HepG2 (cell line): ENCODE measurements around the gene NPW. TPM values are rescaled to one million over a fixed set of nuclear protein-coding genes. Genes with fewer than 3 reads are reported as not detected.
A peak's percentile ranks its signal among the peaks of the same experiment; 100 is the strongest.

ENCODE experiments used
- CENPX ChIP-seq: sonication (generic); formaldehyde crosslinking; IDR thresholded peaks from 2 replicates; pipeline ENCODE4 v1.9.0; 2021; ENCODE audit warnings: mild to moderate bottlenecking, missing genetic modification reagents, moderate library complexity
- HNRNPUL1 ChIP-seq: fragments of 200-400 bp; formaldehyde crosslinking; IDR thresholded peaks from 2 replicates; pipeline ENCODE4 v1.6.1; 2017; ENCODE audit warnings: low read depth, mild to moderate bottlenecking, low read length, moderate library complexity
- KAT7 ChIP-seq: IDR thresholded peaks from 2 replicates; pipeline ENCODE4 v1.6.1; 2018; ENCODE audit warnings: borderline replicate concordance, missing compliant biosample characterization
- MBNL3 ChIP-seq: fragments of 250-450 bp; sonication (Bioruptor Pico); conservative IDR thresholded peaks from 2 replicates; pipeline ENCODE4 v1.8.0; 2022; ENCODE audit warnings: mild to moderate bottlenecking, inconsistent platforms
- TBX2 ChIP-seq: sonication (generic); formaldehyde crosslinking; IDR thresholded peaks from 2 replicates; pipeline ENCODE4 v1.5.0; 2020; ENCODE audit warnings: missing genetic modification reagents, mild to moderate bottlenecking, borderline replicate concordance
- ZBTB20 ChIP-seq: sonication (generic); formaldehyde crosslinking; IDR thresholded peaks from 2 replicates; pipeline ENCODE4 v1.8.1; 2023; ENCODE audit warnings: missing genetic modification reagents, low read depth, mild to moderate bottlenecking, borderline replicate concordance
- ZBTB40 ChIP-seq, 2 experiments: fragments of 450-650 bp in 1 of 2; sonication (generic) in 1 of 2; formaldehyde crosslinking in 1 of 2; IDR thresholded peaks; 2 replicates each; pipeline versions ENCODE4 v1.6.1 to v1.8.0; 2016 to 2022; ENCODE audit warnings: antibody characterized with exemption in 1 of 2, mild to moderate bottlenecking in 1 of 2, missing genetic modification reagents in 1 of 2
- polyA plus RNA-seq, 8 experiments: library from polyadenylated mRNA; depleted of rRNA in 3 of 8; stranded (reverse) in 7 of 8; unstranded in 1 of 8; fragments of >200 nt; fragmentation: Illumina TruSeq in 4 of 8; extraction: Trizol in 4 of 8; gene quantifications; 2 replicates each; pipeline versions ENCODE4 v1.2.1 to v1.2.3, GENCODE V29; 2011 to 2016; ENCODE audit warnings: low read depth in 4 of 8, missing spikeins in 1 of 8, mixed read lengths in 1 of 8; ENCODE audit not compliant: insufficient read depth in 1 of 8
- total RNA-seq, 5 experiments: library from RNA; depleted of rRNA; stranded (reverse); fragments of >200 nt; fragmentation: Illumina TruSeq; extraction: Trizol; gene quantifications; 2 replicates each; pipeline ENCODE4 v1.2.3, GENCODE V29; 2016; ENCODE audit warnings: low read depth in 1 of 5

NPW gene
- total and polyA plus RNA-seq, 2 of the 13 experiments (the other 11 are each of a cell fraction or from before 2014, with no cell fraction given), result 0.24 to 0.97 TPM

- TF ChIP-seq TBX2 (CRISPR knock-in tag) (no peak), ZBTB20 (CRISPR knock-in tag) (no peak), HNRNPUL1 (no peak), ZBTB40 (IDR thresholded peaks at IDR 0.05) (no peak), ZBTB40 (CRISPR knock-in tag; IDR thresholded peaks at IDR 0.05) (no peak), MBNL3 (CRISPR knock-in tag) (no peak), CENPX (CRISPR knock-in tag) (no peak), KAT7 (0 out of 2 replicates have a peak, but pooled peaks have one; percentile 31)
These were observed 5.7 kb downstream of the NPW start (continued) for GRCh38 chr16:2025251-2025650.
